Measurements from ENCODE around the gene KMT5B.
"Not testable (repeated sequence)": the region's sequence is repeated elsewhere in the genome, so short reads cannot be mapped to it uniquely, and the experiment has no call there.

Gene KMT5B

GRCh38 chr11:68213135-68213515 is at the start of gene KMT5B:
TSS of gene KMT5B (minus strand) at chr11:68213296. CDS start at chr11:68190076, 23,220 bp downstream.
- DNase-seq, result peak; percentile 63

GRCh38 chr11:68262544-68262827 is 49.4 kb upstream of the KMT5B start:
- DNase-seq, result no peak

- no peak for DNase-seq
These were observed 48.9 kb upstream of the KMT5B start for GRCh38 chr11:68261749-68262543.

GRCh38 chr11:68261006-68261405 is 47.9 kb upstream of the KMT5B start:
- no peak for DNase-seq

- DNase-seq, result no peak
These were observed 47.4 kb upstream of the KMT5B start for GRCh38 chr11:68260484-68260883.

- no peak for DNase-seq
These were observed 46.2 kb upstream of the KMT5B start for GRCh38 chr11:68259122-68259959.

GRCh38 chr11:68258363-68258765 is 45.3 kb upstream of the KMT5B start:
- DNase-seq, result no peak

- DNase-seq, result peak; percentile 97
These were observed 44.6 kb upstream of the KMT5B start for GRCh38 chr11:68257477-68258362.

- no peak for DNase-seq
These were observed 43.2 kb upstream of the KMT5B start for GRCh38 chr11:68256331-68256741.

- DNase-seq, result no peak
These were observed 42.4 kb upstream of the KMT5B start for GRCh38 chr11:68255526-68255925.

GRCh38 chr11:68254421-68254820 is 41.3 kb upstream of the KMT5B start:
- DNase-seq, result no peak

GRCh38 chr11:68251765-68252164 is 38.7 kb upstream of the KMT5B start:
- DNase-seq, result no peak

GRCh38 chr11:68244912-68245311 is 31.8 kb upstream of the KMT5B start:
- not testable (repeated sequence) for DNase-seq

GRCh38 chr11:68243847-68244246 is 30.8 kb upstream of the KMT5B start:
- DNase-seq, result not testable (repeated sequence)

GRCh38 chr11:68242616-68243015 is 29.5 kb upstream of the KMT5B start:
- DNase-seq, result no peak

GRCh38 chr11:68231621-68232020 is 18.5 kb upstream of the KMT5B start:
- no peak for DNase-seq

GRCh38 chr11:68229601-68230000 is 16.5 kb upstream of the KMT5B start:
- DNase-seq, result no peak

- DNase-seq, result no peak
These were observed 13.3 kb upstream of the KMT5B start for GRCh38 chr11:68226421-68226820.

- DNase-seq, result no peak
These were observed 11.5 kb upstream of the KMT5B start for GRCh38 chr11:68224606-68225005.

- no peak for DNase-seq
These were observed 10.2 kb upstream of the KMT5B start for GRCh38 chr11:68223275-68223674.

- DNase-seq, result no peak
These were observed 8.3 kb upstream of the KMT5B start for GRCh38 chr11:68221406-68221805.

- no peak for DNase-seq
These were observed 3.3 kb upstream of the KMT5B start for GRCh38 chr11:68216171-68216938.

Data from CD4-positive, alpha-beta T cell treated with Interleukin-6 for 4 hours (primary cell).